K562 (cell line): ENCODE measurements around the gene CPED1. TPM values are rescaled to one million over a fixed set of nuclear protein-coding genes. Genes with fewer than 3 reads are reported as not detected.

Source experiments
- BDP1 ChIP-seq: IDR thresholded peaks from 3 replicates; pipeline ENCODE4 v1.6.1; 2011; ENCODE audit not compliant: insufficient read length, insufficient read depth
- BMI1 ChIP-seq: fragments of 150-350 bp; IDR thresholded peaks from 2 replicates; pipeline ENCODE4 v1.6.1; 2014; ENCODE audit warnings: low read length
- ELF4 ChIP-seq: fragments of 450-650 bp; formaldehyde crosslinking; IDR thresholded peaks from 2 replicates; pipeline ENCODE4 v1.4.0; 2022; ENCODE audit warnings: missing genetic modification characterization
- FOSL1 ChIP-seq: fragments of 200-800 bp; sonication (Bioruptor generic); conservative IDR thresholded peaks from 2 replicates; pipeline ENCODE4 v1.6.1; 2016; ENCODE audit warnings: missing genetic modification characterization, missing compliant biosample characterization
- HMGN3 ChIP-seq: IDR thresholded peaks from 2 replicates; pipeline ENCODE4 v1.6.1; 2011; ENCODE audit warnings: borderline replicate concordance, low read depth, mild to moderate bottlenecking, mixed read lengths, low read length; ENCODE audit not compliant: insufficient read length; ENCODE audit errors: extremely low read depth
- ILF3 ChIP-seq: fragments of 450-650 bp; IDR thresholded peaks from 2 replicates; pipeline ENCODE4 v1.6.1; 2018; ENCODE audit warnings: antibody characterized with exemption, mild to moderate bottlenecking, moderate library complexity, borderline replicate concordance
- KHSRP ChIP-seq: fragments of 450-650 bp; IDR thresholded peaks from 2 replicates; pipeline ENCODE4 v1.6.1; 2017
- MLX ChIP-seq, 2 experiments: fragments of 450-650 bp in 1 of 2; sonication (generic) in 1 of 2; formaldehyde crosslinking; conservative IDR thresholded peaks; 2 replicates each; pipeline versions ENCODE4 v1.4.0 to v1.8.1; 2020 to 2022; ENCODE audit warnings: mild to moderate bottlenecking in 1 of 2, missing genetic modification reagents in 1 of 2
- NFE2 ChIP-seq: IDR thresholded peaks from 2 replicates; pipeline ENCODE4 v1.6.1; 2014; ENCODE audit warnings: antibody characterized with exemption, low read depth
- NR2C2 ChIP-seq, 2 experiments: fragments of 200-800 bp in 1 of 2; sonication (Bioruptor generic) in 1 of 2; sonication (generic) in 1 of 2; formaldehyde crosslinking in 1 of 2; IDR thresholded peaks; 2 replicates each; pipeline versions ENCODE4 v1.6.1 to v1.8.0; 2016 to 2022; ENCODE audit warnings: mild to moderate bottlenecking in 1 of 2, missing compliant biosample characterization in 1 of 2, missing genetic modification characterization in 1 of 2, missing genetic modification reagents in 1 of 2
- RAD51 ChIP-seq: fragments of 450-650 bp; IDR thresholded peaks from 2 replicates; pipeline ENCODE4 v1.7.1; 2016; ENCODE audit warnings: low read depth, mild to moderate bottlenecking, borderline replicate concordance
- RBM15 ChIP-seq: fragments of 200-400 bp; formaldehyde crosslinking; IDR thresholded peaks from 2 replicates; pipeline ENCODE4 v1.6.1; 2018; ENCODE audit warnings: mild to moderate bottlenecking, low read length, moderate library complexity; ENCODE audit not compliant: insufficient read depth
- SMAD1 ChIP-seq: fragments of 150-350 bp; IDR thresholded peaks from 2 replicates; pipeline ENCODE4 v1.6.1; 2014; ENCODE audit warnings: low read length, low read depth; ENCODE audit not compliant: partially characterized antibody
- SMC3 ChIP-seq: conservative IDR thresholded peaks from 2 replicates; pipeline ENCODE4 v1.6.1; 2011; ENCODE audit warnings: low read depth, low read length, improper control_type of control experiment; ENCODE audit not compliant: insufficient read depth
- SREBF2 ChIP-seq: sonication (generic); formaldehyde crosslinking; IDR thresholded peaks from 2 replicates; pipeline ENCODE4 v1.4.0; 2020; ENCODE audit warnings: mild to moderate bottlenecking, missing genetic modification reagents
- TBL1XR1 ChIP-seq, 2 experiments: IDR thresholded peaks; 2 replicates each; pipeline ENCODE4 v1.6.1; 2012; ENCODE audit warnings: improper control_type of control experiment in 2 of 2, low read length in 2 of 2, mild to moderate bottlenecking in 1 of 2
- THAP12 ChIP-seq: fragments of 250-450 bp; sonication (Bioruptor Pico); IDR thresholded peaks from 2 replicates; pipeline ENCODE4 v1.9.0; 2021; ENCODE audit warnings: mild to moderate bottlenecking, inconsistent platforms
- THAP7 ChIP-seq: fragments of 250-450 bp; sonication (Bioruptor Pico); IDR thresholded peaks from 2 replicates; pipeline ENCODE4 v1.5.0; 2021
- YY1 ChIP-seq, 3 experiments: IDR thresholded peaks; 2 replicates each; pipeline ENCODE4 v1.6.1; 2011; ENCODE audit warnings: low read length in 2 of 3, mild to moderate bottlenecking in 2 of 3, moderate library complexity in 2 of 3, borderline replicate concordance in 1 of 3, control low read depth in 1 of 3, low read depth in 1 of 3; ENCODE audit not compliant: insufficient read depth in 3 of 3, insufficient replicate concordance in 2 of 3, control insufficient read depth in 1 of 3, insufficient read length in 1 of 3; ENCODE audit errors: extremely low read depth in 1 of 3
- ZNF518B ChIP-seq: fragments of 250-450 bp; sonication (Bioruptor Pico); IDR thresholded peaks from 2 replicates; pipeline ENCODE4 v1.5.0; 2021; ENCODE audit warnings: mild to moderate bottlenecking, moderate library complexity
- polyA plus RNA-seq, 8 experiments: library from polyadenylated mRNA; depleted of rRNA in 4 of 8; stranded (reverse) in 5 of 8; unstranded in 3 of 8; fragments of >200 nt; fragmentation: Nextera tagmentation in 2 of 8; fragmentation: Illumina TruSeq in 1 of 8; extraction: Ambion mirVana in 2 of 8; extraction: Trizol in 1 of 8; gene quantifications; 2 replicates each; pipeline versions ENCODE4 v1.2.1 to v1.2.3, GENCODE V29; 2011 to 2014; ENCODE audit warnings: inconsistent platforms in 1 of 8, missing spikeins in 1 of 8
- total RNA-seq, 7 experiments: library from RNA; depleted of rRNA in 6 of 7; stranded (reverse); fragments of >200 nt in 6 of 7; fragmentation: Illumina TruSeq in 2 of 7; extraction: Trizol in 2 of 7; gene quantifications; 2 replicates each; pipeline versions ENCODE4 v1.2.1 to v1.2.3, GENCODE V29; 2011 to 2021; ENCODE audit warnings: low replicate concordance in 1 of 7

CPED1 gene
- total and polyA plus RNA-seq, 9 of the 15 experiments (the other 6 are each of a cell fraction or from before 2014, with no cell fraction given), result 195 to 393 (median 290) TPM

GRCh38 chr7:120990468-120991118 lies 2.1 kb downstream of the CPED1 start (continued):
- TF ChIP-seq TBL1XR1 (IDR thresholded peaks at IDR 0.05; ENCODE audit: low read length in 2 of 2) (peak in 1 of 2 experiments; percentile 38; a peak in 2 of 4 replicates), SMAD1 (no peak), BDP1 (no peak), ILF3 (no peak), ZNF518B (CRISPR knock-in tag) (no peak), BMI1 (no peak), THAP12 (no peak), NFE2 (no peak), YY1 (IDR thresholded peaks at IDR 0.05; ENCODE audit: borderline replicate concordance in 1 of 3, control insufficient read depth in 1 of 3, extremely low read depth in 1 of 3, insufficient read depth in 3 of 3, insufficient read length in 1 of 3, insufficient replicate concordance in 2 of 3, low read depth in 1 of 3, low read length in 2 of 3) (no peak), SREBF2 (CRISPR knock-in tag) (no peak), HMGN3 (no peak), ELF4 (CRISPR knock-in tag) (no peak), NR2C2 (CRISPR knock-in tag; IDR thresholded peaks at IDR 0.05) (no peak), NR2C2 (tag; IDR thresholded peaks at IDR 0.05) (0 out of 2 replicates have a peak, but pooled peaks have one; percentile 32), THAP7 (no peak), SMC3 (no peak), RBM15 (no peak), KHSRP (no peak), RAD51 (peak; percentile 73), FOSL1 (no peak), MLX (CRISPR knock-in tag; conservative IDR thresholded peaks at IDR 0.05) (no peak)
